GM18519 (cell line): ENCODE data around the gene MAP3K7.

ENCODE experiments used
- ATAC-seq: cut with Tn5 transposase; IDR thresholded peaks from one replicate; pipeline ENCODE4 v1.9.1; 2021; ENCODE audit warnings: mild to moderate bottlenecking, moderate library complexity; ENCODE audit not compliant: unreplicated experiment, low FRiP score

The MAP3K7 gene

GRCh38 chr6:90490030-90490716 lies 96.7 kb downstream of the MAP3K7 start:
- ATAC-seq: no peak

GRCh38 chr6:90488816-90489215 lies 98.1 kb downstream of the MAP3K7 start:
- ATAC-seq: no peak

GRCh38 chr6:90485635-90486277 lies 101.1 kb downstream of the MAP3K7 start:
- ATAC-seq: no peak

- no peak for ATAC-seq
Observed at GRCh38 chr6:90484903-90485302, 102.0 kb downstream of the MAP3K7 start.

DNA sequence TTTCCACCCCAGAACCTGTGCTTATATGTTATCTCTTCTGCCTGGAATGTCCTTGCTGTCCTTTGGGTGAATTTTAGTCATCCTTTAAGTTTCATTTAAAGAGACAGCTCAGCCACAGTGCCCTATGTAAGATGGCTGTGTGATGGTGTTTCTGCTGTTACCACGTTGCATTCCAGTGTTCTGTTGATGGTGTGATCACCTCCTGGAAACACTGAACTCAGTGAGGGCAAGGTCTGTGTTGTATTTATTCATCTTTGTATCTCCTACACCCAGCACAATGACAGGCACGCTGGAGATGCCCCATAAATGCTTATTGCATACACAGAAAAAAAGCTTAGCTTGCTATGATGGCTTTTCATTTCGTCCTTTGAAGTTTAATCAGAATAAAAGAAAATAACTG lies 102.5 kb downstream of the MAP3K7 start:
- no peak for ATAC-seq

DNA sequence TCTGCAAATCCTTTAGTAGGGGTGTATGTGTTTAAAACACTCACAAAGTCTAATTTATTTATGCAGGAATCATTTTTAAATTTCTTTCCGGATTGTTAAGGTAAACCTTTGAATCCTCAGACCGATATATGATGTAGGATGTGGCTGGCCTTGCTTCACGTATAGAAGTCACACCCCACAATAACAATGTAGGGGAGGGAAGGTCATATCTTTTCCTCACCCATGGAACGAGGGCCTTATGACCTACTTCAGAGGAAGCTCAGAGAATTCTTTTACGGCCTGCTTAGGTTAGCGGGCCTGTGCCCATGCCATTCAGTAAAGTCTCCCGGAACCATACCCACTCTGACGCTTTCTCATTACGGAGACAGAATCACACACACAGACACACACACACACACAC lies 102.9 kb downstream of the MAP3K7 start:
- no peak for ATAC-seq

DNA sequence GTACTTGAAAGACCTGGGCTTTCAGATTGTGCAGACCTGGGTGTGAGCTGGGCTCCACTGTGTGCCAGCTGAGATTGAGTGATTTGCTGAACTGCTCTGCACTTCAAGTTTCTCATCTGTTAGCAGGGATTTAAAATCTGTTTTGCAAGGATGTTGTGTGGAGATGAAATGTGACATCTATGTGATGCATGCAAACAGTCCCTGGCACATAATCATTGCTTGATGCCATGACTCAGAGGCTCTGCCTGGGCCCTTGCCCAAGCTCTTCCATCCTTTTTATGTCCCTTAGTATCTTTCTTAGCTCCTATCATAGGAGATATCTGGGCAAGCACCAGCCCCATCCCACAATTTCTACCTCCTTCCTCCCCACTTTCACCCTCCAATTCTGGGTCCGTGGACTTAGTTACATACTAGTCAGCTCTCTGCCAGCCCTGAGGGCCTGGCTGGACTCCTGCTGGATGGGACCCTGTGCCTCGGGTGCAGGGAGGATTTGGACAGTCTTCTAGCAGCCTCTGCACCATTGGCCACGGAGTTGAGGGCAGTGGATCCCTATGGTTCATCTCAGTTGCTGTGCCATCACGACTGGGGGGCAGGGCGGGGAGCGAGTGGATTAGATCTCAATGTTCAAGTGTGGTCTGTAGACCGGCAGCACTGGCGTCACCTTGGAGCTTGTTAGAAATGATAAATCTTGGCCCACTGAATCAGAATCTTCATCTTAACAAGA lies 103.6 kb downstream of the MAP3K7 start:
- no peak for ATAC-seq

DNA sequence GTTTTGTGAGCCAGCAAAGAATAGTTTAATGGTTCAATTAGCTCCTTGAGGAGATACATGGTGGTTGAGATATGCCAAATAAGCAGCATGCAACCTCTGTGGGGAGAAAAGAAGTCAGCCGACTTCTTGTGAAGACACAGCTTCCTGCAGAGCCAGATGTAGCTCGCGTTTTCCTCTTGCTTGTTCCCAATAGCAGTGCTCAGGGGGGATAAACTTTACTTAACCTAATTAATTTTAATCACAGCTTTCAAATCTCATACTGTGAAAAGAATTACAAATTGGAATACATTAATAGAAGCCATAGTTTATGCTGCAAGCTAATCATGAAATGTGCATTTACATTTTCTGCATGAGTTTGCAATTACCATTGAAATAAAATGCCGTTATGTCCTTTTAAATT lies 106.2 kb downstream of the MAP3K7 start:
- ATAC-seq: no peak

GRCh38 chr6:90479603-90479926 lies 107.3 kb downstream of the MAP3K7 start:
- no peak for ATAC-seq

DNA sequence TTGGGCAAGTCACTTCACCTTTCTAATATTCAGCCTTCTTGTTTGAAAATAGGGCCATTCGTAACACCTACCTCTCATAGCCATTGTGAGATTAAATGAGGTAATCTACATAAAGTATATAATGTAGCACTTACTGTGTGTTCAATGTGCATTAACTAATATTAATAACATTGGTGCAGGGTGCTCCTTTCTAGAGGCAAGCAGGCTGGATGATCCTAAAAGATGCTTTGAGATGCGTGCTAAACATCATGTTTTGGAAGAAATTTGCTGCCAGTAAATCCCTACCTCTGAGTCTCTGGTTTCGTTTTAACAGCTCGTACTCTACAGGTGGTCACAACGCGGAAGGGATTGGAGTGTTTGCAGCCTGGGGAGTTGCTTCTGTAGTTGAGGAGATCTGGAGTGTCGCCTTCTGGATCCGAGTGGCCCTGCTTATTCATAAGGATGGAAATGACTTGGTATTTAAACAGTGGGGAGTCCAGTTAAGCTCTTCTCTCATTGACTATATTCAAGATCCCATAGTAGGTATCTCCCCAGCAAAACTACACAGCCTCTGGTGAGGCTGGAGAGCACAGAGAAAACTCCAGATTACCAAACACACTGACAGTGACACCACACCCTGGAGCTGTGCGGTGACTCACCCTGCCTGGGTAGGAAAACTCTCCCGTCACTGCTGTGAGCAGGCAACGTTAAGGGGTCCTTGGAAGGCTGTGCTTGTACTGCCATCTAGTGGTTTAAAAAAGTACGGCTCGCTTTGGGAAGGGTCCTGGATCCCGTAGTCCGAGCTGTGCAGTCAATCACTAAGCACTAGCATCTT lies 107.9 kb downstream of the MAP3K7 start:
- ATAC-seq: peak; percentile 71

- ATAC-seq: no peak
Observed at GRCh38 chr6:90478278-90478677, 108.6 kb downstream of the MAP3K7 start.

- ATAC-seq: no peak
Observed at GRCh38 chr6:90477366-90477765, 109.5 kb downstream of the MAP3K7 start.

- ATAC-seq: no peak
Observed at GRCh38 chr6:90472716-90473115, 114.2 kb downstream of the MAP3K7 start.

DNA sequence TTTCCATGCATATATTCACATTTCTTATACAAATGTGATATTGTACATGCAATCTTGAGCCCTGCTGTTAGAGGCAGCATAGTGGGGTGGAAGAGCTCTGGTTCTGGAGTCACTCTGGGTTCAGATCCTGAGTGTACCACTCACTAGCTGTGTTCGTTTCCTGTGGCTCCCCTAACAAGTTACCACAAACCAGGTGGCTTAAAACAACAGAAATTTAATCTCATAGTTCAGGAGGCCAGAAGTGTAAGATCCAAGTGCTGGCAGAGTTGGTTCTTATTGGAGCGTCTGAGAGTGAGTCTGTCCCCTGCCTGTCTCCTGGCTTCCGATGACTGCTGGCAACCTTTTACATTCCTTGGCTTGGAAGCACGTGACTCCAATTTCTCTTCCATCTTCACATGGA lies 115.6 kb downstream of the MAP3K7 start:
- ATAC-seq: no peak

DNA sequence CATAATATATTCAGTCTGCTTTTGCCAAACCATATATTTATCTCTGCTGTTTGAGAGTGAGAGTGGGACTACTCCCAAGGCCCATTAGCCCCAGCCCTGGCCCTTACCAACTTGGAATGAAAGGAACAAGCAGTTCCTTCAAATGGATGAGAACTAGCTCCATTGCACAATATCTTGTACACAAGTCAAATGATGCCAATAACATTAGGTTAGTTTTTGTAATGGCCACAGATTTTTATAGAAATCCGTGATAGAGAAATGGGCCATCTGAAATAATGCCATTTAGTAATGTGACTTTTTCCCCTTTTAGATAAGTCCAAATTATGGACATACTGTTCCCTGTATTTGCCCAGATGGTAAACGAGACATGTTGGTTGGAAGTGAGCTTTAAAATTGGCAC lies 117.0 kb downstream of the MAP3K7 start:
- no peak for ATAC-seq

DNA sequence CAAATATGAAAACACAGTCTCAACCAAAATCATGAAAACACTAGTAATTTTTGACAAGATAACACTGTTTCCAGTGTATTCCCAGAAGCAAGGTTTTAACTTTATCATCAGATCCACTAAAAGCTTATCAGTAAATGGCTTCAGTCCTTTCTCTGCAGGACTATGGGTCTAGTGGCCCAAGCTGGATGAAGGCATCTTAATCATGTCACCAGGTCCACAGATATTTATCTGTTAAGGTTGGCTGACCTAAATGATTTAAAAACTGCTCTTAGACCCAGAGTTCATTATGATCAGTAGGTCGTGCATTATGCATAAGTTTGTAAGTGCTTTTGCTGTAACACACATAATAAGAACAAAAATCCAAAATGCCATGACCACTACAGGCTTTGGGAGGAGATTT lies 118.0 kb downstream of the MAP3K7 start:
- no peak for ATAC-seq

DNA sequence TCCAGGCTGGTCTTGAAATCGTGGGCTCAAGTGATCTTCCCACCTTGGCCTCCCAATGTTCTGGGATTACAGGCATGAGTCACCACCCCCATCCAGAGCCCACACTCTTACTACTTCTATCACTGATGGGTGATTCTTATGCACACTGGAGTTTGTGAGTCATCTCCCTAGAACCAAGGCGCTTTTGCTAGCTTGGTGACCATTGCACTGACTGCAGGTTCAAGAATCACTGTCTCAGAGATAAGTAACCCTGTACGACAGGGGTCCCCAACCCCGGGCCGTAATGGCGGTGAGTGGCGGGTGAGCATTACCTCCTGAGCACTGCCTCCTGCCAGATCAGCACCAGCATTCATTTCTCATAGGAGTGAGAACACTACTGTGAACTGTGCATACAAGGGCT lies 118.8 kb downstream of the MAP3K7 start:
- ATAC-seq: no peak

DNA sequence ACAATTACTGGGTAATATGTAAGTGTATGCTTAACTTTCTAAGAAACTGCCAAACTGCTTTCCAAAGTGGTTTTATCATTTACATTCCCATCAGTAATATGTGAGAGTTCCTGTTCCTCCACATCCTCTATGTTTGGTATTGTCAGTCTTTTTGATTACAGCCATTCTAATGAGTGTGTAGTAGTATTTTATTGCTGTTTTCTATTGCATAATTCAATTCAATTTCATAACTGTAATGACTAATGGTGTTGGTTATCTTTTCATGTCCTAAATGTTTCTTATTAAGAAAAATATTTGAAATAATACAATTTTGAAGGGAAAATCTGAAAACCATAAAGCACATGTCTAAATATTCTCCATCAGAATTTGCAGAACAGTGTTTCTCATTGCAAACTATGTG lies 119.3 kb downstream of the MAP3K7 start:
- no peak for ATAC-seq

DNA sequence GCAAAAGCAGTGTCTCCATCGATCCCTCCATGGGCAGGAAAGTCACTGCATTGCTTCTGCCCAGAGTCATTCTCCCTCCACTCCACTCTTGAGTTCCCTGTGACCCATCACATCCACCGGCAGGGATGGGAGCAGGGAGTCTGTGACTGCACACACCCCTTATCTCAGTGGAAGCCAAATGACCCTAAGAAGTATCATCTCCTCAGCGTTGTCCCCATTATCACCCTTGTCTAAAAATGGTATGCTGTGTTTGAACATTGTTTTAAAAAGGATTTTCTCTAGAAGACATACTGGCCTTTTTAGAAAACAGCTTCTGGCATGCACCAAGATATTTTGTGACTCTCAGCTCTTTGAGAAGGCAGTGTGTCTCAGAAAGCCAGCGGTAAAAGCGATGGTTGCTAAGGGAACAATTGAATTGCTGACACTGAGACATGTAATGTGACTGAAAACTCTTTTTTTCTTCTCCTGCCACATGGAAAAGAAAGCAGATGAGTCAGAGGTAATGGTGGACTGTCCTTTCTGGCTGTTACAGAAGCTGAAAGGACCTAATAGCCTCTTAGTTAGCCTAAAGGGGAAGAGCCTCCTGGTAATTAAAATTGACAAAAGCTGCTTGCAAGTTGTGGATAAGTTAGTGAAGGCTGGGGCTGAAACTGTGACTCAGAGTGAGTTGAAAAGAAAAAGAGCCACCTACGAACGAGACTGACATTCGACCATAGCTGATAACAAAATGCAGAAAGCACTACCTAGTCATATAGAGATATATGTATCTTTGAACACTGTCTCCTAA lies 120.5 kb downstream of the MAP3K7 start:
- no peak for ATAC-seq

- ATAC-seq: no peak
Observed at GRCh38 chr6:90465686-90466085, 121.2 kb downstream of the MAP3K7 start.
